Myocyte (in vitro differentiated cells): ENCODE measurements around the gene TAS2R7. TPM values are rescaled to one million over a fixed set of nuclear protein-coding genes. Genes with fewer than 3 reads are reported as not detected.

Source experiments
- total RNA-seq: library from RNA; depleted of rRNA; stranded (reverse); fragments of >200 nt; gene quantifications from 2 replicates; pipeline ENCODE4 v1.2.3, GENCODE V29; 2014

Gene TAS2R7
- total RNA-seq, 1 donor from 2014 or later: not detected

Other genes with a start within 250 kb of the TAS2R7 start
- 19.4 and 24.0 TPM in 2 replicates for gene MAGOHB, start 189.0 kb downstream of the TAS2R7 start, total RNA-seq
- 3.7 and 3.8 TPM in 2 replicates for gene STYK1, start 128.6 kb downstream of the TAS2R7 start, total RNA-seq
- gene YBX3, start 79.3 kb downstream of the TAS2R7 start, total RNA-seq: 202 and 228 TPM in 2 replicates
- 0.21 TPM in 1 of 2 replicates, not detected in the other for gene TAS2R8, start 4.7 kb upstream of the TAS2R7 start, total RNA-seq
- not detected in 2 replicates for gene TAS2R9, start 7.5 kb upstream of the TAS2R7 start, total RNA-seq
- gene TAS2R10, start 23.7 kb upstream of the TAS2R7 start, total RNA-seq: 0.75 and 3.2 TPM in 2 replicates
- 0.43 and 1.7 TPM in 2 replicates for gene PRR4, start 46.8 kb upstream of the TAS2R7 start, total RNA-seq
- 8.9 and 9.4 TPM in 2 replicates for gene PRH1, start 81.6 kb upstream of the TAS2R7 start, total RNA-seq
- gene TAS2R13, start 106.9 kb upstream of the TAS2R7 start, total RNA-seq: 0.94 and 1.2 TPM in 2 replicates
- not detected in 2 replicates for gene PRH2, start 126.6 kb upstream of the TAS2R7 start, total RNA-seq
- gene TAS2R14, start 136.6 kb upstream of the TAS2R7 start, total RNA-seq: 0.99 and 2.5 TPM in 2 replicates
- 0.62 and 1.5 TPM in 2 replicates for gene TAS2R50, start 184.3 kb upstream of the TAS2R7 start, total RNA-seq
- gene TAS2R20, start 195.7 kb upstream of the TAS2R7 start, total RNA-seq: 0.68 and 2.1 TPM in 2 replicates
- gene TAS2R19, start 220.0 kb upstream of the TAS2R7 start, total RNA-seq: 1.7 and 2.0 TPM in 2 replicates
- gene TAS2R31, start 228.8 kb upstream of the TAS2R7 start, total RNA-seq: 0.99 and 2.2 TPM in 2 replicates